Measurements from ENCODE around the gene ABCG1.

Gene ABCG1

DNA sequence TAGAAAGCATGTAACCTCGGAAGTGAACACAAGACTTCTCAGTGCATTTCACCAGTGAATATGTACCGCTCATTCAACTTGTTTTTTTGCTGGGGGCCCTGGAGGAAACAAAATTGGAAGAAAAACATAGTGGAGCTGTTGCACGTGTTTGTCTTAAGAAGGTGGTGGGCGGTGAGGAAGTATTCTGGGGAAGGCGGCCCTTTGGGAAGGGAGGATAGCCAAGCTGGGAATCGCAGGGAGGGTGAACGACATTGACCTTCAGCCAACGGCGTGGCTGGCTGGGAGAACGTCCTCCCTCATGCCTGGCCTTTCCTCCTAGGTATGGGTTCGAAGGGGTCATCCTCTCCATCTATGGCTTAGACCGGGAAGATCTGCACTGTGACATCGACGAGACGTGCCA, 76.9 kb downstream of the ABCG1 start:
- Histone ChIP-seq H3K23ac (ENCODE audit: low read length) (no peak overlapping the region), H2BK5ac (ENCODE audit: low read length) (no peak overlapping the region), H3K4ac (ENCODE audit: low read depth, low read length) (no peak overlapping the region), H4K5ac (ENCODE audit: low read length) (no peak overlapping the region), H3K4me2 (ENCODE audit: low read length) (no peak overlapping the region), H2BK120ac (ENCODE audit: low read depth, low read length) (no peak overlapping the region), H3K9ac (ENCODE audit: low read length) (no peak overlapping the region), H2BK15ac (replicated peaks; ENCODE audit: low read depth) (no peak overlapping the region), H3K36me3 (ENCODE audit: control insufficient read depth, insufficient read depth, low read length) (no peaks in the 10 kb centered on the region), H3K27ac (ENCODE audit: low read depth, low read length) (no peak overlapping the region), H2AK5ac (ENCODE audit: low read length) (no peak overlapping the region), H3K27me3 (ENCODE audit: insufficient read depth, low read length, poor library complexity) (no peaks in the 10 kb centered on the region), H3K79me2 (ENCODE audit: control insufficient read depth, insufficient read depth, low read length) (no peaks in the 10 kb centered on the region), H4K8ac (ENCODE audit: low read depth, low read length) (no peak overlapping the region), H3K4me1 (ENCODE audit: control insufficient read depth, low read depth, low read length) (peaks cover 4% of the 10 kb centered on the region), H3K4me3 (ENCODE audit: low read length) (no peak overlapping the region), H3K56ac (ENCODE audit: low read length) (no peak overlapping the region), H3K79me1 (ENCODE audit: low read length) (no peaks in the 10 kb centered on the region), H3K18ac (ENCODE audit: low read length) (no peak overlapping the region)
- DNase-seq: no peak
- WGBS (ENCODE audit: extremely low coverage, insufficient coverage, low lambda C conversion rate): no CpG with 5 or more reads among the region's 15 CpGs

DNA sequence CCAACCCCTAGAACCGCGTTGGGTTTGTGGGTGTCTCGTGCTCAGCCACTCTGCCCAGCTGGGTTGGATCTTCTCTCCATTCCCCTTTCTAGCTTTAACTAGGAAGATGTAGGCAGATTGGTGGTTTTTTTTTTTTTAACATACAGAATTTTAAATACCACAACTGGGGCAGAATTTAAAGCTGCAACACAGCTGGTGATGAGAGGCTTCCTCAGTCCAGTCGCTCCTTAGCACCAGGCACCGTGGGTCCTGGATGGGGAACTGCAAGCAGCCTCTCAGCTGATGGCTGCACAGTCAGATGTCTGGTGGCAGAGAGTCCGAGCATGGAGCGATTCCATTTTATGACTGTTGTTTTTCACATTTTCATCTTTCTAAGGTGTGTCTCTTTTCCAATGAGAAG, 77.6 kb downstream of the ABCG1 start:
- Histone ChIP-seq H2BK5ac (ENCODE audit: low read length) (no peak overlapping the region), H3K18ac (ENCODE audit: low read length) (no peak overlapping the region), H2BK15ac (replicated peaks; ENCODE audit: low read depth) (no peak overlapping the region), H3K27ac (ENCODE audit: low read depth, low read length) (no peak overlapping the region), H4K5ac (ENCODE audit: low read length) (no peak overlapping the region), H3K4me2 (ENCODE audit: low read length) (no peak overlapping the region), H3K4me1 (ENCODE audit: control insufficient read depth, low read depth, low read length) (peaks cover 4% of the 10 kb centered on the region), H3K36me3 (ENCODE audit: control insufficient read depth, insufficient read depth, low read length) (no peaks in the 10 kb centered on the region), H3K4me3 (ENCODE audit: low read length) (no peak overlapping the region), H3K4ac (ENCODE audit: low read depth, low read length) (no peak overlapping the region), H2AK5ac (ENCODE audit: low read length) (no peak overlapping the region), H3K9ac (ENCODE audit: low read length) (no peak overlapping the region), H3K23ac (ENCODE audit: low read length) (no peak overlapping the region), H3K56ac (ENCODE audit: low read length) (no peak overlapping the region), H2BK120ac (ENCODE audit: low read depth, low read length) (no peak overlapping the region), H3K79me2 (ENCODE audit: control insufficient read depth, insufficient read depth, low read length) (no peaks in the 10 kb centered on the region), H3K79me1 (ENCODE audit: low read length) (no peaks in the 10 kb centered on the region), H4K8ac (ENCODE audit: low read depth, low read length) (no peak overlapping the region), H3K27me3 (ENCODE audit: insufficient read depth, low read length, poor library complexity) (no peaks in the 10 kb centered on the region)
- no CpG with 5 or more reads among the region's 7 CpGs for WGBS (ENCODE audit: extremely low coverage, insufficient coverage, low lambda C conversion rate)
- DNase-seq: no peak

- no peaks in the 10 kb centered on the region for H3K79me2 ChIP-seq (ENCODE audit: control insufficient read depth, insufficient read depth, low read length)
- no peak overlapping the region for H3K4ac ChIP-seq (ENCODE audit: low read depth, low read length)
- H3K27ac ChIP-seq (ENCODE audit: low read depth, low read length): no peak overlapping the region
- H4K5ac ChIP-seq (ENCODE audit: low read length): no peak overlapping the region
- no peak overlapping the region for H3K4me2 ChIP-seq (ENCODE audit: low read length)
- H3K36me3 ChIP-seq (ENCODE audit: control insufficient read depth, insufficient read depth, low read length): no peaks in the 10 kb centered on the region
- no peak overlapping the region for H3K9ac ChIP-seq (ENCODE audit: low read length)
- peaks cover 4% of the 10 kb centered on the region for H3K4me1 ChIP-seq (ENCODE audit: control insufficient read depth, low read depth, low read length)
- H4K8ac ChIP-seq (ENCODE audit: low read depth, low read length): no peak overlapping the region
- WGBS (ENCODE audit: extremely low coverage, insufficient coverage, low lambda C conversion rate): no CpG with 5 or more reads among the region's 9 CpGs
- H3K79me1 ChIP-seq (ENCODE audit: low read length): no peaks in the 10 kb centered on the region
- H2AK5ac ChIP-seq (ENCODE audit: low read length): no peak overlapping the region
- no peak overlapping the region for H3K56ac ChIP-seq (ENCODE audit: low read length)
- no peak overlapping the region for H3K23ac ChIP-seq (ENCODE audit: low read length)
- H3K4me3 ChIP-seq (ENCODE audit: low read length): no peak overlapping the region
- H3K18ac ChIP-seq (ENCODE audit: low read length): no peak overlapping the region
- no peak for DNase-seq
- no peaks in the 10 kb centered on the region for H3K27me3 ChIP-seq (ENCODE audit: insufficient read depth, low read length, poor library complexity)
- no peak overlapping the region for H2BK15ac ChIP-seq (replicated peaks; ENCODE audit: low read depth)
- no peak overlapping the region for H2BK120ac ChIP-seq (ENCODE audit: low read depth, low read length)
- H2BK5ac ChIP-seq (ENCODE audit: low read length): no peak overlapping the region
Measured at GRCh38 chr21:42297377-42297776, 78.4 kb downstream of the ABCG1 start.

DNA sequence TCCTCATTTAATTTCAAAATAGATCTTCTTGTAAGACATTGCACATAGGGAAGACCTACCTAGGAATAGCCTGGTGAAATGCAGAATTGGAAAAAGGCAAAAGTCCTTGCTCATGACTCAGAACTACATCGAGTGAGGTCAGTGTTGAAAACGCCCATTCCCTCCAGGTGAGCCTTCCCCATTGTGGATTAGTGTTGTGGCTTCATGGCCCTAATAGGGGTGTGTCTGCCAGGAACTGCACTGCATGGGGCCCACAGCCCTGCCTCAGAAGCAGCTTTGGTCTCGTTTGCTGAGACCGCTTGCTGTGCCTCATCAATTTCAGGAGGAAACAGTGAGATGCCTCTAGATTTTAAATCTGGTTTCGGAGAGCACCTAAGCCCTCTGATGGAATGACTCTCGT, 79.3 kb downstream of the ABCG1 start:
- peak; percentile 86 for DNase-seq
- Histone ChIP-seq H3K23ac (ENCODE audit: low read length) (no peak overlapping the region), H3K4me1 (ENCODE audit: control insufficient read depth, low read depth, low read length) (peaks cover 4% of the 10 kb centered on the region), H3K79me2 (ENCODE audit: control insufficient read depth, insufficient read depth, low read length) (no peaks in the 10 kb centered on the region), H2AK5ac (ENCODE audit: low read length) (no peak overlapping the region), H3K56ac (ENCODE audit: low read length) (no peak overlapping the region), H3K27ac (ENCODE audit: low read depth, low read length) (no peak overlapping the region), H3K4me3 (ENCODE audit: low read length) (no peak overlapping the region), H2BK120ac (ENCODE audit: low read depth, low read length) (no peak overlapping the region), H4K5ac (ENCODE audit: low read length) (no peak overlapping the region), H3K9ac (ENCODE audit: low read length) (no peak overlapping the region), H4K8ac (ENCODE audit: low read depth, low read length) (no peak overlapping the region), H3K4me2 (ENCODE audit: low read length) (no peak overlapping the region), H3K79me1 (ENCODE audit: low read length) (no peaks in the 10 kb centered on the region), H3K4ac (ENCODE audit: low read depth, low read length) (no peak overlapping the region), H3K18ac (ENCODE audit: low read length) (no peak overlapping the region), H3K36me3 (ENCODE audit: control insufficient read depth, insufficient read depth, low read length) (no peaks in the 10 kb centered on the region), H3K27me3 (ENCODE audit: insufficient read depth, low read length, poor library complexity) (no peaks in the 10 kb centered on the region), H2BK15ac (replicated peaks; ENCODE audit: low read depth) (no peak overlapping the region), H2BK5ac (ENCODE audit: low read length) (no peak overlapping the region)
- WGBS (ENCODE audit: extremely low coverage, insufficient coverage, low lambda C conversion rate): no CpG with 5 or more reads among the region's 6 CpGs

DNA sequence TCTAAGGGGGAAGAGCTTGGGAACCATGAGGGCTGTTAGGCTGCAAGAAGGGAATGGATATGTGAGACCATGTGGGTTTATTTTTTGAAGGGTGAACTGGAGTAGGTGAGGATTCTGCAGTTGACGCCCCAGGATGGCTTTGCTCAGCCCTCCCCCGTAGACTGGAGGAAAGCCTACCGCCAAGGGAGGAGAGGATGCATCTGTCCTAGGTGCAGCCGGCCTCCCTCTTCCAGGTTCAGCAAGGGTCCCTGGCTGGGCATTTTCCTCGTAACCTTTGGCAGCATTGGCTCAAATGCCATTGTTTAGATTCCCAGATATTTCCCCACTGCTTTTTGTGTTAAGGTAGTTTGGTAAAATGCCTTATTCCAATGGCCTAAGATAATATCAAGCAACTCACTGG, 79.7 kb downstream of the ABCG1 start:
- no CpG with 5 or more reads among the region's 5 CpGs for WGBS (ENCODE audit: extremely low coverage, insufficient coverage, low lambda C conversion rate)

DNA sequence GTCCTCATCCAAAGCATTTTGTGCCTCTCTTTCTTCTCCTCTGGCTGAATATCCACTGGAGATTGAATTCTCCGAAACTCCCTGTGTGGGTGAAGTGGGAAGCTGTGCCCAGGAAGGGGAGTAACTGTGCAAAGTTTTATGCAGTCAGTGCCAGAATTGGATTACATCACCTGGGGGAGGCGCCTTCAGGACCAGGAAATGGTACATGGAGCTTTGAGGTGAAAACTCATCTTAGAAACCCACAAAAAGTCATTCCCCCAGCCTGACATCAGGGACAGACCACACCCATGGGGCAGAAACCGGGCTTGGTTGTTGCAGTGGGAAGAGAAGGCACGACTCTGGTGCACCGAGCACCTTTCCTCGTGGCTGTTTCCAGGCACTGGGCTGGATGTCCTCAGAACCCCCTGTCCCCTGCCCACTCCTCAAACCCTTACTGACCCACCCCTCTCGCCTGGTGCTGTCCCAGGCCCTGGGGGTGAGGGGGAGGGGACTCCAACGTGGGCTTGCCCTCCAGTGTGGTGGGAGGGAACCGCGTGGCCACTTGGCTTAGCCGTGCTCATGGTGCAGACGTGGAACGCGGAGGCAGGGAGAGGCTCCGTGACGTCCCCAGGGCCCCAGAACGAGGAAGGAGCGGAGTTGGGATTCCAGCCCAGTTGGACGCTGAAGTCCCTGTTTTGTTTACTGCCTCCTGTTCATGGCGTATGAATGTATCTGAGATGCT, 80.5 kb downstream of the ABCG1 start:
- no peak overlapping the region for H3K4ac ChIP-seq (ENCODE audit: low read depth, low read length)
- DNase-seq: no peak
- no peak overlapping the region for H4K8ac ChIP-seq (ENCODE audit: low read depth, low read length)
- no peaks in the 10 kb centered on the region for H3K36me3 ChIP-seq (ENCODE audit: control insufficient read depth, insufficient read depth, low read length)
- no peaks in the 10 kb centered on the region for H3K79me1 ChIP-seq (ENCODE audit: low read length)
- H3K9ac ChIP-seq (ENCODE audit: low read length): no peak overlapping the region
- H3K4me1 ChIP-seq (ENCODE audit: control insufficient read depth, low read depth, low read length): peaks cover 4% of the 10 kb centered on the region
- H3K27ac ChIP-seq (ENCODE audit: low read depth, low read length): no peak overlapping the region
- H4K5ac ChIP-seq (ENCODE audit: low read length): no peak overlapping the region
- H3K18ac ChIP-seq (ENCODE audit: low read length): no peak overlapping the region
- H2BK15ac ChIP-seq (replicated peaks; ENCODE audit: low read depth): no peak overlapping the region
- no peak overlapping the region for H3K4me2 ChIP-seq (ENCODE audit: low read length)
- no peak overlapping the region for H2BK120ac ChIP-seq (ENCODE audit: low read depth, low read length)
- H3K23ac ChIP-seq (ENCODE audit: low read length): no peak overlapping the region
- H3K4me3 ChIP-seq (ENCODE audit: low read length): no peak overlapping the region
- no peaks in the 10 kb centered on the region for H3K79me2 ChIP-seq (ENCODE audit: control insufficient read depth, insufficient read depth, low read length)
- no peak overlapping the region for H2AK5ac ChIP-seq (ENCODE audit: low read length)
- no CpG with 5 or more reads among the region's 20 CpGs for WGBS (ENCODE audit: extremely low coverage, insufficient coverage, low lambda C conversion rate)
- no peaks in the 10 kb centered on the region for H3K27me3 ChIP-seq (ENCODE audit: insufficient read depth, low read length, poor library complexity)
- no peak overlapping the region for H2BK5ac ChIP-seq (ENCODE audit: low read length)
- H3K56ac ChIP-seq (ENCODE audit: low read length): peak overlapping the region; percentile 5

More for the DNA sequence above, 79.7 kb downstream of the ABCG1 start:
- H3K18ac ChIP-seq (ENCODE audit: low read length): no peak overlapping the region
- H2BK5ac ChIP-seq (ENCODE audit: low read length): no peak overlapping the region
- H3K9ac ChIP-seq (ENCODE audit: low read length): no peak overlapping the region
- H3K4me2 ChIP-seq (ENCODE audit: low read length): no peak overlapping the region
- no peak overlapping the region for H2AK5ac ChIP-seq (ENCODE audit: low read length)
- H4K5ac ChIP-seq (ENCODE audit: low read length): no peak overlapping the region
- H3K4ac ChIP-seq (ENCODE audit: low read depth, low read length): no peak overlapping the region
- H2BK15ac ChIP-seq (replicated peaks; ENCODE audit: low read depth): no peak overlapping the region
- H3K36me3 ChIP-seq (ENCODE audit: control insufficient read depth, insufficient read depth, low read length): no peaks in the 10 kb centered on the region
- no peak overlapping the region for H3K23ac ChIP-seq (ENCODE audit: low read length)
- peaks cover 4% of the 10 kb centered on the region for H3K4me1 ChIP-seq (ENCODE audit: control insufficient read depth, low read depth, low read length)
- no peak overlapping the region for H3K56ac ChIP-seq (ENCODE audit: low read length)
- DNase-seq: no peak
- H3K79me2 ChIP-seq (ENCODE audit: control insufficient read depth, insufficient read depth, low read length): no peaks in the 10 kb centered on the region
- H3K79me1 ChIP-seq (ENCODE audit: low read length): no peaks in the 10 kb centered on the region
- no peak overlapping the region for H3K27ac ChIP-seq (ENCODE audit: low read depth, low read length)
- H4K8ac ChIP-seq (ENCODE audit: low read depth, low read length): no peak overlapping the region
- no peaks in the 10 kb centered on the region for H3K27me3 ChIP-seq (ENCODE audit: insufficient read depth, low read length, poor library complexity)
- H3K4me3 ChIP-seq (ENCODE audit: low read length): no peak overlapping the region
- no peak overlapping the region for H2BK120ac ChIP-seq (ENCODE audit: low read depth, low read length)
